ELR (cell line): ENCODE measurements around the gene POU3F3.

Source experiments
- DNase-seq: peaks from one replicate; pipeline ENCODE4 v3.0.0-alpha.2; 2015; ENCODE audit warnings: low read depth

POU3F3 gene

DNA sequence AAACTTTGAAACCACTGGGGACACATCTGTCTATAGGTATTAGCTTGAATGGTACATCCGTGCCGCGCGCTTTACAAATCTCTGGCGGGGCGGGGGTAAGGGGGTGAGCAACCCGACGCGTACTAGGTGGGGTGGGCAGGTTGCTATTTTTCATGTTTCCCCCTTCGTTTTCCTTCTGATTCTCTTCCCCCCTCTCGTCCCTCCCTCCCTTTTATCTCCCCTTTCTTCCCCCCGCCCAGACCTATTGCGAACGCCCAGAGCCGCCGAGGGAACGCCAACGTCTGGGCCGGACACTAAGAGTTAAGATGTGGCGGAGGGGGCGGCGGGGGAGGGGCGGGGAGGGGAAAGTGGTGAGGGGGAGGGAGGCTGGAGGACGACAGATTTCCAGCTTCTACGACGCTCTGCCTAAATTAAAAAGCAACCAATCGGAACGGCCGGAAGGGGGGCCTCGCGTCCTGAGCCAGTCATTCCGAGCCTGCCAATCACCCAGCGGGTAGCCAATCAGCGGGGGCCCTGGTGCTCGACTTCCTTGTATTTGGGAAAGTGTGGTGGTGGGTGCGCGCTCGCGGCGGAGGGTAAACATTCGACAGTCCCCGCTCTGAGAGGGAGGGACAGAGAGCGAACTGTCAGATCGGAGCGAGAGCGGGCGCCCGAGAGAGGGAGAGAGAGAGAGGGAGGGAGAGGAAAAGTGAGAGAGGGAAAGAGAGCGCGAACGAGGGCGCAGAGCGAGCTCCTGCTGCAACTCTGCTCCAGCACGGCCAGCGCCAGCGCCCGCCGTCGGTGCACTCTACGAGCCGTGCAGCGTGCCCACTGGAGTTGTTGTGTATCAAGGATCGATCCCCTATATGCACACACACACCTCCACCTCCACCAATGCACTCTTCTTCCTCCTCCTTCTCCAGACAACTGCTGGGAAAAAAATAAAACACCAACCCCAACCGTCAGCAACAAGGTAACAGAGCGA is at the start of gene POU3F3:
Gene POU3F3, plus strand, starts transcription at position 582 of the 964 bp plus-strand sequence. CDS start 1,396 bp downstream, outside the sequence.
- no peak for DNase-seq

DNA sequence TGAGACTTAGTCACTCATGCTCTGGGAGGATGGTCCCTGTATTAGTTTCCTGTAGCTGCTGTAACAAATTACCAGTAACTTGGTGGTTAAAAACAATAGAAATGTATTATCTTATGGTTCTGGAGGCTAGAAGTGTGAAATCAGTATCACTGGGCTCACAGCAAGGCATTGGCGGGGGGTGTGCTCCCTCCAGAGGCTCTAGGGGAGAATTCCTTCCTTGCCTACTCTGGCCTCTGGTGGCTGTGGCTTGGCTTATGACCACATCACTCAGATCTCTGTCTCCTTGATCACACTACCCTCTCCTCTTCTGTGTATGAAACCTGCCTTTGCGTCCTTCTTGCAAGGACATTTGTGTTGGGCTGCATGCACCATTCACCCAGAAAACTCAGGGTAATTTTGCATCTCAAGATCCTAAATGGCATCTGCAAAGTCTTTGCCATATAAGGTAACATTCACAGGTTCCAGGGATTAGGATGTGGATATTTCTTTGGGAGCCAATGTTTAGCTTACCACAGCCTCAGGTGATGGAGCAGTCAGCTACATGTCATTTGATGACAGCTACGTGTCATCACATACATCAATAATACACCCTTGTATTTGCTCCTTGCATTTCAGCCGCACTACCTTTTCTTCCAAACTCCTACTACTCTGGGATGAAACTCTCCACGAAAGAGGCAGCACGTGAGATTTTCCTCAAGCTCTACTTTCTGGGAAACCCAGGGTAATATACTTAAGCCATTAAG is 49.6 kb upstream of the POU3F3 start:
- no peak for DNase-seq

DNA sequence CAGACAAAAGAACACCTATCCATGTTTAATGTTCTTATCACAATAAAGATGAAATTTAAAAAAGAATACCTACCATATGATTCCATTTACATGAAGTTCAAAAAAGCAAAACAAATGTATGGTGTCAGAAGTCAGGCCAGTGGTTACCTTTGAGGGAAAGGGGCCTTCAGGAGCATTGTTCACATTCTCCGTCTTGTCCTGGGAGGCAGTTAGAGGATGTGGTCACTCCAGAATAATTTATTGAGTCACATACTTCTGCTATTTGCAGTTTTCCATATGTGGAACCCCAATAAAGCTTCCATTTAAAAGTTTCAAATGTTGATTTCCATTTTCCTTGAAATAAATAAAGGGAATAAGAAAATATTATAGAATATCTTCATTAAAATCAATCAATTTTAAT is 41.6 kb upstream of the POU3F3 start:
- no peak for DNase-seq

DNA sequence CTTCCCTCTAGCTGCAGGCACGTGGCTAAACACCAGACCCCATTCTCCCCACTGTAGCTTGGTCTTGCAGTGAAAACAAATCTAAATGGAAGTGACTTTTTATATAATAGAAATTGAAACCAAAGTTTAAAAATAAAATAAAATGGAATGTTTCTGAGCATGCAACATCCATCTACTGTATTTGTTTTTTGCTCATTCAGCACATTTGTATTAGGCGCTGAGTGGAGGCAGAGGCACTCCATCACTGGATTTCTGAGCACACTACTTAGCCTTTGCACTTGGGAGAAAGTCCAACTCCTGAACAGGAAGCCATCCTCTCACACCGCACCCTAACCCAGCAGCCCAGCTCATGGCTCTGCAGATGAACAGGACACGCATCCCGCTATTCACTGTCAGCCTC is 37.8 kb upstream of the POU3F3 start:
- no peak for DNase-seq

DNA sequence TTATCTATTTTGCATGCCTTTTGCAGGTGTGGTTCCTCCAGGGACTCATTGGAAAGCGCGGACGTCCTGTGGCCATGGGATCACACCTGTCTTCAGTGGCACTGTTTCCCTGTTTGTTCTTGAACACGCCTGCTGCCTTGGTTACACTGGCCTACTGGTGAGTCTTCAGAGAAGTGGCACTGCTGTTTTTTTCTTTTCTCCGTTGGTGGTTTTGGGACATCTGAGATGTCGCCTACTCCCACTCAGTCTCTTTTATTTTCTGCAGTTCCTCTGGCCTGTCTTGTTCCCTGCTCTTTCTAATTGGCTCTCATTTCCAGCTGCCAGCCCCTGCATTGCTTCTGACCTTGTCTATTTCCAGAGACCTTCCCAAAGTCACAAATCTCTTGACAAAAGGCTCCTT is 35.7 kb upstream of the POU3F3 start:
- no peak for DNase-seq

DNA sequence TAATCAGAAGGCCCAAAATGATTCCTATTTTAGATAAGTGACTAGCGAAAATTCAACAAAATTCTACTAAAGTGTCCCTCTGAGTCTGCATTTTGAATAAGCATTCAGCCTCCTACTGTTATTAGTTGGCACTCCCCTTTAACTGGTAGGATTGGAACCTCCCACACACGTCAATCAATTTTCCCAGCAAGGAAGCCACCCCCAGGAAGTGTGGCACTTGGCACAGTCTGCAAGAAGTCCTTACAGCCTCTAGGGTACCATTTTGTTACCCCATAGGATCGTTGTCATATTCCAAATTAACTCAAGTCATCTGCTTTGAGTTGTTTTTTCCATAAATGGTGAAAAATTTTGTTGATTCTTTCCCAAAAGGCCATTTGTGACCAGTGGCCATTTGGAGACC is 33.8 kb upstream of the POU3F3 start:
- no peak for DNase-seq

DNA sequence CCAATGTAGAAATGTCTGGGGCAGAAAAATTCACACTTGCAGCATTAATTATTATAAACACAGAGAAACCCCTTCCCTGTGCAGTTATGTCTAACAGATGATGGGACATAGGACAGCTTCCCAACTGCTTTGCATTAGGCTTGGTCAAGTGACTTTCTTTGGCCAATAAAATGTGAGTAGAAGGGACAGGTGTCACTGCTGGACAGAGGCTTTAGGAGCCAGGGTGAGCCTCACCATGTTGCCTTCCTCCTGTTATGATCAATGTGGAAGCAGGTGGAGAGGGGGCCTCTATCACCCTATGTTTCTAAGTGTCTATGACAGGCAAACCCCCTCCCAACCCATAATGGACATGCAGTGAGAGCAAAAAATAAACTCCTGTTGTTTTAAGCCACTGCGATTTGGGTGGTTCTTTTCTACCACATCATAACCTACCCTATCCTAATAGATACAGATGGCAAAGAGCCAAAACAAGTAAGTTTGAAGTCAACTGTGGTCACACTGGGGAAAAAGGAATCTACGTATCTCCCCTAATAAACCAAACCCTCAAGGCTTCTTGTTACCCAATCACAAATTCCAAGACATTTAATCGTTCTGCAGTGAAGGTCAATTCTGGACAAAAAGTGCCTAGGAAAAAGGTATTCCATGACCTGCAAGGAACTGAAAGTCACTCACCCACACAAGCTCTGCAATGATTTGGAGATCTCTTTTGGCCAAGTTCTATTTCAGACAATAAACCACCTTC is 28.6 kb upstream of the POU3F3 start:
- no peak for DNase-seq

DNA sequence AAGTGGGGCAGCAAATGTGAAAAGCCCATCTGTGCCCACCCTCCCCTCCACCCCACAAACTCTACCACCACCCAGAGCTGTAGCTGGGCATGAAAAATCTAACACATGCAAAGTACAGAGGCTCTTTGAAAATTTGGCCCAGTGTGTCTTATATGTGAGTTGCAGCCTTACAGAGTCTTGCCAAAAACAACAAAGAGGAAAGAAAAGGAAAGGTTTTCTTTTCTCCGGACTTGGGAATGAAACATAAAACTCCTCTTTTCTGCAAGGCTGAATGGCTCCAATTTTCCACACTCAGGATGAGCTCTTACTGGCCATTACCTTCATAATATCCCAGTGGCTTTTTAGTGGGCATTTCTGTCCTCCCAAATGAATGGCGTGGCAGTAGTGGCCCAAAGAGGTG is 27.9 kb upstream of the POU3F3 start:
- no peak for DNase-seq

DNA sequence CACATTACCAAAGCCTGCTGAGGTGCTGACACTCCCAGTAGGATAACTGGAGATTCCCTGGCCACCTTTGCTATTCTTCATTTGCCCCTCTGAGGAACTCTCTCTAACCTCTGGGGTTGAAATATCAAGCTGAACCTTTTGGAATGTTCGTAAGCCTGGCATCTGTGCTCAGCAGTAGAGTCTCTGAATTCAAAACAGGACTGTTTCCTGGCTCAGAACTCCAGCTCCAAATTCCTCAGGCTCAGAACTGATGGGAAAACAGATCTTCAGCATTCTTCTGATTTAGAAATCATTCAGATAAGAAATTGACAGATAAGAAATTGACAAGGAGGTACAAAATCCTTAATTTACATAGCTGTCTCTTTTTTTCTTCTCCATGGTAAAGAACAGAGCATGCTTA is 22.2 kb upstream of the POU3F3 start:
- no peak for DNase-seq

DNA sequence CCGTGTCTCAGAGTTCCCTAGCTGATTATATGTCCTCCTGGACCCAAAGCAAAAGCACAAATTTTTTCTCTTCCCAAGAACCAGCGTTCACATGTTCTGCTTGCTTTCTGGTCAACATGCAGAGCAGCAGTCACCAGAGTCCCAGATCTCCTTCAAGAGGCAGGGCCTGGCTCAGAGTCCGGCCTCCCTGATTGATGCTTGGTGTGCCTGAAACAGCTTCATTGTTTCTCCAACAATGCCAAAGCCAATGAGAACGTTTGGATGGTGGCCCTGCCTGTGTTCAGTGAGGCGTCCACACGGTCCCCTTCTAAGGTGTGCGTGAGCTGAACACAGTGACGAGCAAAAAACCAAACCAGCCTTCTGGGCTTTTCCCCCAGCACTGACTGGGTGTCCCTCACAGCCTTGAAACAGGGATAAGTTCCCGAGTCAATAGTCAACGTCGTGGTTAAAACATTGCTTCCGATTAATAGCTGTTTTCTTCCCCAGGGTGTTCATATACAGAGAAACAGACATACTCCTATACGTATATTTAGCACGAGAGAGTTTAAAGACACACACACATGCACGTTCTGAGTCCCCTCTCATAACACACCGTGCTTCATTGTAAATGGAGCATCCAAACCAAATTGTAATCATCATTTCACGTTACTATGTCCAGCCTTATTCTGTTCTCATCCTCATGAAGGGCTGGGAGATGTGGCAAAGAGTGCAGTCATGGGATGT is 19.3 kb upstream of the POU3F3 start:
- no peak for DNase-seq

DNA sequence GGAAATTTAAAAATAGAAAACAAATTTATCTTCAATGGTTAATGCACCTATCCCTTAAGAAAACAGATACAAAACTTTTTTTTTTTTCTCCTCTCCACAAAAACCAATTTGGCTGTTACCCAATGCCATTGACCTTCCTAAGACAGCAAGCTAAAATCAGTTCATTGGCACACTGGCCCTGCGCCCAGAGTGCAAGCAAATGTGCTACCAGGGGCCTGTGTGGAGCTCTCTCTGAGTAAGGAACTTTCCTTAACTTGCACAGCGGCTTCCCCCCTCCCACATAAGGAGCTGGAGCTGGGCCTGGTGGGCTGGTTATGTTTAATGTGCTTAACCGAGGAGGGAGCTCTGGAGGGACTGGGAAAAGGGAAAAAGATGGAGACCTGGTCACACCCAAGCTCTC is 17.6 kb upstream of the POU3F3 start:
- no peak for DNase-seq

DNA sequence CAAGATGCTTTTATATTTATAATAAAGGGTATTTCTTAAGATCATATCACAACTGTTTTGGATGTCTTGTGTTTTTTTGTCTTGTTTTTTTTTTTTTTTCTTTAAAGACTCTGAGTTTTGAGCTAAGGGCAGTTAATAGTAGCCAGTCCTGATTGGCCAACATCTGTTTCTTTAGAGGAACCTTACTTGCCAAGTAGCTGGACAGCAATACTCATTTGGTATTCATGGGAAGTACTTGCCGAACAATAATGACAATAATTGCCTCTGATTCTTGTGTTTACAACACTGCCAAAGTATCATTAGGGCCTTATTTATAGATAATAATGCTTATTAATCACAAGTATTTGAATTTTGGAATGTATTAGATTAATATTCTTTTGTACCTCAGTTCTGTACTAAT is 17.1 kb upstream of the POU3F3 start:
- DNase-seq: no peak

DNA sequence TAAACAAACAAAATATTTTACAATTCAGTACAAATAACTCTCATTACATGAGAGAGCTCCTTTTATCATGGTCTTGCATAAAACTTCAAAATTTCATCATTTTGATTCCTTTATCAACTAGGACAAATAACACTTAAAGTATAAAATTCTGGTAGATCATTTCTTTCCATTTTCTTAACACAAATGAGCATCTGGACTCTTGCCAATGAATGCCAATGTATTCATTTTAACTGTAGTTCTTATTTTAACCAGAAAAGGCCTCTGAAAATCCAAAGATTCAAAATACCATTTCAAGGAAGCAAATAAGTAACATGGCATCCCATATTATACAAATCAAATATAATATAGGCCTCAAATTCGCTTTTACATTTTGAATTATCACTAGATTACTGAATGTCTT is 13.8 kb upstream of the POU3F3 start:
- no peak for DNase-seq

DNA sequence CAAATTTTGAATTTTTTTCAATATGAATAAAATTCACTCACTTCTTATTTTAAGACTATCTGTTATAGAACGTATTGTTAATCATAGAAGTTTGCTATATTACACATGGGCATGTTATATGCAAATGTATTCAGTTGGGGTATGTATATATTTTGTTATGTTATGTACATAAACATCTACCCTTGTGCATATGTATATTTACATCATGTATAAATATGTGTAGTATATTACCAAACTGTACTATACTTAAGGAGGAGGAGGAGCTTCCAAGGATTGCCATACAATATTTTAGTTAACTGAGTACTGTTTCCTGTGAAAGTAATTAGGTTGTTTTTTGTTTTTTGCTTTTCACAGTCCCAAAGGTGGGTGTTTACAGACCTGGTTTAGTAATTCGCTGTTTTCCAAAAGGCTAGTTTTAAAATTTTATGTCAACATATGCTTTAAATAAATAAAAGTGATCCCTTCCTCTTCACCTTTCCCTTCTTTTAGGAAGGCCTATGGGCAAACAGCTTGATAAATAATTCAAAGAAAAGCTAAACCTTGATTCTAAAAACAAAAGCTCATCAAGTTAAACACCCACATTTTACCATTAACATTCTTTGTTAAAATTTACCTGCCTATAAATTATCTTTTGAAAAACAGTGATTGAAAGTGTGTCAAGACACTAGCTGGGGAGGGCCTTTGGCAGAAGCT is 12.9 kb upstream of the POU3F3 start:
- no peak for DNase-seq

DNA sequence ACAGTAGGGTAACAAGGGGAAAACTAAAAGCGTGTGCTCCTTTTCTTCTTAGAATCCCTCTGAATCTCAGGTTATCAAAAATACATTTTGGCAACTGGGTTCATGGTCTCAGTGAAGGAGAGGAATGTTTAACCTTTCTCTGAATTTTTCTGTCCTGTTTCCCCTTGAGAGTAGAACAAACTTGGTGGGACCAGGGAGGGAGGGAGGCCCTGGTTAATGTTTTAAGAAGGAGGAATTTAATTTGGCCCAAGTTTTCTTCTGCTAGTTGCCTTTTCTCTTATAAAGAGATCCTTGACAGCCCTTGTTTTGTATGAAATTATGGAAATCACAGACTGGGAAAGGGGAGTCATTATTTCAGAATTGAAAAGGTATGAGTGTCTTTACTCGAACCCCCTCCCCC is 12.2 kb upstream of the POU3F3 start:
- DNase-seq: no peak

DNA sequence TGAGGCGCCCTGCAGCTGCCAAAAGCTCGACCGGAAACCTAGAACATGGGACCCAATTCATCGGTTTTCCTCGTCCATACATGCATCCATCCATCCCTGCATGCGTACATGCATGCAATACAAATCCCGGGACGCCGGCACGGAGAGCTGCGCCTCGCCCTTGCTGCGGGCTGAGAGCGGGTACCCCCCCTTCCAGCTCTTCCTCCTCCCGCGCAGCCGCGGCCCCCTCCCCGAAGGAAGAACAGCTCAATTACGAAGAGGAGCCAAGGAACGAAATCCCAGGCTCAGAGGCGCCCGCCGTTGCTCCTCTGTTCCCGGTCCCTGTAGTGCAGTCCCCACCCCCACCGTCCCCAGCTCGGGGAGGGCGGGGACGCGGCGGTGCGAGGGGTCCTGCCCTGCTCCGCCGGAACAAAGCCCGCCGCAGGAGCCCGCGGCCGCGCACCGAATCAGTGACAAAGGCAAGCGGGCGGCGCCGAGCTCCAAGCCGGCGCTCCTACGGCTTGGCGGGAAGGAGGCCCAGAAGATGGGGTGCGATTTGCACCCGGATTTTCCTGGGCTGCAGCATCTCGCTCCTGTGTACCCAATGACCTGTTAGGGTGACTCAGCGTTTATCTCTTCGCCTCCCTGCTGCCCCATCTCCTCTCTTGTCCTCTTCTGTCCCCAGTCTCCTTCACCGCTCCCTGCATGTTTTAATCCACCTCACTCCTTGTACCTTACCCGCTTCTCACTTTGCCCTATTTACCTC is 8.9 kb upstream of the POU3F3 start:
- no peak for DNase-seq

DNA sequence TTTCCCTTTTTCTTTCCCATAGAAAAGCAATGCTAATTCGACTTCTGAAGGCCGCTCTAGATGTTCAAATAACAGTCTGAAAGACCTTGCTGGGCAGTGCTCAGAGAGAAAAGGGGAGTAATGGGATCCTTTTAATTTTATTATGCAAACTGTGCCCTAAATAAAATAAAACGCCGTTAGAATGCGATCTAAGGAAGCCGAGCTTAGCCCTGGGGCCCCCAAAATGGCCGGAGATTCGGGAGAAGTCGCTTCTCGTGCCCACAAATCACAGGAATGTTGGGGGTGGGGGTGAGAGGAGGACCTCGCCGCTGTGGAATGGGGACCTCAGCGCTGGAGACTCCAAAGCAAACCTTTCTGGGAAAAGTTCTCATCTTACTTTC is 8.4 kb upstream of the POU3F3 start:
- DNase-seq: no peak

DNA sequence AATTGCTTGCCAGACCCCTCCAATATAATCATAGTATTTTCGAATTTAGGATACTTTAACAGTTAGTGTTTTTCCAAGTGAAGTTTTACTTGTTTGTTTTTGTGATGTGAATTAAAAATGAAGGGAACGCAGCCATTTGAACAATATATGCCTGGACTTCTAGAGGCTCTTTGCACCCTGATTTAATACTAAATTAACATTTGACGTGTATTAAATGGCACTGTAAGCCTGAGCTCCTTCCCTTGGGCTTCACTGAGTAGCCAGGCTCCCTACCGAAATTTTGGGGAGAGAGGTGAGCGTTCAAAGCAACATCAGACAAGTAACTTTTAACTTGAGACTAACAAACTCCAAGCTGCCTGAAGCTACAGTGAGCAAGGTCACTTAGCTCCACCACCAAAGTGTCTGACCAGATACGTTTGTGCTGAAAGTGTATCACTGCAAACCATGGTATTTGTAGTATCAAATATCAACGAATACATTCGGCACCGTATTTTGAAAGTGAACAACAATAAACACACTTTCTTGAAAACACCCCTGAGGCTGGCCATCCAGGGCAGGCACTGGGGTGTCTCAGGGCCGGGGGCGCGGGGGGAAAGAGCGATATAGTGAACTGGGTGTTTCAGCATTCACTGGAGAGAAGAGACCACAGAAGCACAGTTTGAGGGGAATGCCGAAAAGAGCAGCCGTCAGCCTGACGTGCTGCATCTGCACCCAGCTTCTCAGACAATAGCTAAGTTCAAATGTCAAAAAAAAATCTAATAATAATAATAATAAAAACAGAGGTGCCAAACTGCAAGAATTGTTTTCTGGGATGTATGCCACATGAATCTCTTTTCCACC is 7.7 kb upstream of the POU3F3 start:
- no peak for DNase-seq

DNA sequence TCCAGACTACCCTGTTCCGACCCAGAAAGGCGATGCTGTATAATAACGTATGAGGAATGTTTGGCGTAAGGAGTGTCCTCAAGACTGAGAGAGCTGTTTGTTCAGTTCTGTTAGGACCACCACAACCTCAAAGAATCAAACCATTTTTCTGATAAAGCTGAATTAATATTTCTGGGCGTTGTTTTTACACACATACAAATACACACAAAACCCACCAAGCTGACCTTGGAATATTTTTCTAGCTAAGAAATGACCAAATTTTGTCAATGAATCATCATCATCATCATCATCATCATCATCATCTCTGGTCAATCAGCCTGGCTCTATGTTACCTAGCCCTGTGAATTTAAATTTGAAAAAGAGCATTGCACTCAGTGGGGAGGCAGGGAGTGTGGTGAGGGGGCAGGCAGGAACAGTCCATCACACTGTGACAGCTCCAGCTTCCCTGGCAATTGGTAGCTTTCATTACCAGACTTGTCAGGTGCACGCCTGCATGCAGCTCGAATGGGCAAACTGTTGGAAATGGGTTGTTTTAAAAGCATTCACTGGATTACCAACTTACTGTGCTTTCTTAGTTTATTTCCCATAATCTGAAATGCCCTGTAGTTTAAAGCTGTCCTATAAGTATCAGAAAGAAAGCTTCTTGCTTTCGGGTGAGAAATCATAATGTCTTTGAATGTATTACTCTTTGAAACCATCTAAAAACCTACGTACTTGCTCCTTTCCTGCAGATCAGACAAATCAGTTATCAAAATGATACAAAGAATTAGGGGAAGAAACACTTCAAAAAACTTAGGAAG is 6.9 kb upstream of the POU3F3 start:
- no peak for DNase-seq
